Measurements from ENCODE around the gene CYP2U1.
"Not testable (repeated sequence)": the region's sequence is repeated elsewhere in the genome, so short reads cannot be mapped to it uniquely, and the experiment has no call there.

CYP2U1 gene

GRCh38 chr4:107930821-107931774, at the start of gene CYP2U1:
Gene CYP2U1, plus strand, starts transcription at chr4:107931549. Its CDS starts 95 bp downstream, at chr4:107931644.
- DNase-seq, result peak; percentile 87

- DNase-seq, result no peak
Observed at GRCh38 chr4:107885865-107886264, 45.5 kb upstream of the CYP2U1 start.

DNA sequence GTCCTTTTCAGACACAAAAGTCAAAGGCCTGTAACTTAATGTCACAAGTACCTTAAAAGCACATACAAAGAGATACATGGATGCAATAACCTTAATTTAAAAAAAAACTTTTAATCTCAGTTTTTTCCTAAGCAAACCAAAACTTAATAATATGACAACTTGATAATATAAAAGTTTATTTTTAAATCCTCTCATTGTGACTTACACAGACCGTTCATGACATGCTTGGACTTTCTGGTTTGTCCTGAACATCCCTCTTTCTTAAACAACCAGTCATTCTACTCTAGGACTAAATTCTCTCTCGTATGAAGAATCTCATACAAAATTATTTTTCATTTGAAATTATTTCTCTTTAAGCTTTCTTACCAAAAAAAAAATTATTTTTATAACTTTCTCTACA, 43.1 kb upstream of the CYP2U1 start:
- no peak for DNase-seq

GRCh38 chr4:107890779-107891178, 40.6 kb upstream of the CYP2U1 start:
- DNase-seq, result no peak

GRCh38 chr4:107891299-107891698, 40.0 kb upstream of the CYP2U1 start:
- no peak for DNase-seq

DNA sequence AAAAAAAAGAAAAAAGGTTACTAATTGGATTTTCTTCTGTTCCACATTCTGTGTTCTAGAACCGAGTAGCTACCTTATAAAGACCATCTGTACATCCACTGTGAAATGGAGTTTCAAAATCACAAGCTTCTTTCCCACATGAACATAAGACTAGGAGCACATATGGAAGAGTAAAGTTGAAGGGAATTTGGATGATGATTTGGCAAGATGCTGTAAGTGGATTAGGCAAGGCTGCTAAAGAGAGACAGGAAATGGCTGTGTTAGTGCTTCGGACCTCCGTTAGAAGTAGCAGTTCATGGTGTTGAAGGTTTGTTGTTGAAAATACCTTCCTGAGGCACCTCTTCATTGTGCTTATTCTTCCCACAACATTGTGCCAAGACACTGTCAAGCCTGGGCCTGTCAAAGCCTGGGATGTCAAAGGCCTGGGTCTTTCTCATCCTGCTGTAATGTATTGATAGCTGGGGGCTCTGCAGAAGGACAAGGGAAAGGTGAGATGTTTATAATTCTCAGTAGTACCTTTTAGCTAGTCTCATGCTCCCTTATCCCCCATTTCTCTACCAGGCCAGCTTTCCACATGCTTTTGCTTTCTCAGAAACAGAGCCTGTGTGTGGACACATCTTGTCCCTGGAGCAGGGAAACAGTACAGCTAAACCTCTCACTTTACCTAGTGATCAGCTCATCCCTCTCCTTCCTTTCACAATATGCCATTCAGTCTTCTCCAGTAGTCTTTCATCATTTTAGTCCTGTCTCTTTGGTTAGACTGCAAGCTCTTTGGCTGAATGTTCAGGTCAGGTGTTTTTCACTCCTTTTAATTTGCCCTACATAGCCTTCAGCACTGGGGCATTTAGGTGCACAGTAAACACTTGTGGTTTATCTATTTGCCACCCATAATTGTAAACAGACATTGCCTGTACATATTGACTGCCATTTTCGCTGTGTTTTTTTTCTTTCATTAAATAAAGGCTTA, 37.9 kb upstream of the CYP2U1 start:
- DNase-seq, result no peak

DNA sequence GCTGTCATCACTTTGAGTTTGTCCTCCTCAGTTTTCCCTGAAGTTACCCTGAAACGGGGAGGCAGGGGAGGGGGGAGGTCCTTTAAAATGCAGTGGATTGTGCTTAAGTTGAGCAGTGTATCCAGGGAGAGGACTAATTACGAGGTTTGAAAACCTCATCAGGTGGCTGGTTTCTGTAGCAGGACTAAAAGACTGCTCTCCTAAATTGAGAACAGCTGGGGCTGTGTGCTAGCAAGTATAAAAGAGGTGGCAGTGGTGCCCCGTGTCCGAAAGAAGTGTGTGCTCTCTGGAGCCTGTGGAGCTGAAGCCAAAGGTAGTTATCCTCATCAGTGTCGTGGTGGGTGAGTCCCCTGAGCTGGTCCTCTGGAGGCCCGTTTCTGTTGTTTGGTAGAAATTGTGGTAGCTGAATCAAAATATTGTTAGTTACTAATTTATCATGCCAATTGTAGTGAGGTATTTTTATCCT, 37.2 kb upstream of the CYP2U1 start:
- DNase-seq, result no peak

DNA sequence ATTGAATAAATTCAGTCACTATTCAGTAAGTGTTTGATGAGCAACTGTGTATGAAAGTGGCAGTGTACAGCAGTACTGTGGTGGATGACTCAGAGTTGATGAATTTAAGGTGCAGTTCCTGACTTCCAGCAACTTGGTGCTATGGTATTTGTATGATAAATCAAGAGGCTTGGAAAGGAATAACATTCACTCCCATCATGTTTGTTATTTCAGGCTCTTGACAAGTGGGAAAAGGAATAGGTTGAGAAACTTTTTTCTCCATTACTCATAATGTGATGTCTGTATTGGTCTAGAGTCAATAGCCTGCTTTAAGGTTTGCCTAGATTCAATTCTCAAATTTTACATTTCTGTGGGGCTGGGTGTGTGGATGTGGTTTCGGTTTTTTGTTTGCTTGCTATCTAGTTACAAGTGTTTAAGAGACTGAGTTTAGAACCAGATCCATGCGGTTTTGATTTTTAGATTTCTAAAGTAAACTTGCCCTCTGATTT, 35.1 kb upstream of the CYP2U1 start:
- no peak for DNase-seq

DNA sequence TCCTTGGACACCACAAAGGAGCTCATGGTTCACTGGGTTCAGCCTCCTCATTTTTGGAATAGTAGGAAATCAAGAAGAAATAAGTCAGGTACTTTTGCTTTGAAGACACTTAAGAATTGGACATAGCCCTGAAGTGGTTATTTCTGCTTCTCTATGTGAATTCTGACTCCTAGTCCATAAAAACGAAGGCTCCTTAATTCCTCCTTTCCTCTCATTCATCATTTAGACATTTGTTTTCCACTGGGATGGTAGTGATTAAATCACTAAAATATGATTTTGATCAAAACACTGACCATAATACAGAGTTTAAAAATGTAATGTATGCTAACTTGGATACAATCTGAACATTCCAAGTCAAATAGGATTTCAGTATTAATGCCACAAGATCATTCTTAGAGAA, 34.7 kb upstream of the CYP2U1 start:
- DNase-seq, result no peak

GRCh38 chr4:107897823-107898222, 33.5 kb upstream of the CYP2U1 start:
- no peak for DNase-seq

DNA sequence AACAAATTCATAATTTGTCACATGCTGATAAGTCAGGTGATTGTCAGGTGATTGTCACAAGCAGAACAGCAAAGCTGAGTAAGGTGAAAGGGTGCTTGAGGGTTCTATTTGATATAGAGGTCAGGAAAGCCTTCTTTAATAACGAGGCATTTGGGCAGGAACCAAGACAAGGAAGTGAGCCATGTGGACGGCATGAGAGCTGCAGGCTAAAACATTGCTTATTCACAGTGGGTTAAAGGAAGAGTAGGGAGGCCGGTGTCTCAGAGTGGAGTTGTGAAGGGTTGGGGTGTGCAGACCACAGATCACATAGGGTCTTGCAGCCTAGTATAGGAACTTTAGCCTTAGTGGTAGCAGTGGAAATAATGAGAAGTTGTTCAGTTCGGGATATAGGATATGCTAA, 31.3 kb upstream of the CYP2U1 start:
- DNase-seq, result no peak

DNA sequence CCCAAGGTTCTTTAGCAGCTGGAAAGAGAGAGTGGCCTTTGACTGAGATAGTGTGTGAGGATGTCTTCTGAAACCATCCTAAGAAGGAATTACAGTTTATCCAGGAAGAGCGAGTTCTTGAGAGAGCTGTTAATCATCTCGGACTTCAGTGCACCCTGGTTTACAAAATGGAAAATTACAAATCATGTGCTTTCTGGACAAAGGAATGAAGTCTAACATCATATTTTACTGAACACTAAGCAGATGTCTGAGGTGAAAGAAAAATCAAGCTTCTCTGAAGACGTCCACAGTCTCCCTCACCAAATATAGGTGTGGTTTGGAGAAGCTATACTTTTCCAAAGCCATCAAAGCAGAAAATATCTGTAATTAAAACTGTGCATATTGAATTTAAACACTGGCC, 30.8 kb upstream of the CYP2U1 start:
- DNase-seq, result no peak

GRCh38 chr4:107901213-107901934, 30.0 kb upstream of the CYP2U1 start:
- no peak for DNase-seq

DNA sequence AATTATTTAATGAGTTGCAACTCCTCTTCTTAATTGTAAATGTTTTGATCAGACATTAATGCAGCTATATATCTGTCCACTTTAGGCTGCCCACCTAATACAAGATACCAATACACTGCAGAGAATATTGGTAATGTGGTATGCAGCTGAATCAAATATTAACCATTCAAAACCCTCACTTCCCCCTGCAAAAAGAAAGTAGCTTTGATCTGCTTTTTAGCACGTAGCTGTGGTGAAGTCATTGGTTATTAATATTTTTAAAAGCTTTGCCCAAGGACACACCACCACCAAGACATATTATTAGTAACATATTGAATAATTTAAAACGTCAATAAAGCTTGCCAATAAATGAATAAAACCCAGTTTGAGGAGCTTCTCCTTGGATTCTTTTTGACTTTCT, 28.6 kb upstream of the CYP2U1 start:
- DNase-seq, result no peak

DNA sequence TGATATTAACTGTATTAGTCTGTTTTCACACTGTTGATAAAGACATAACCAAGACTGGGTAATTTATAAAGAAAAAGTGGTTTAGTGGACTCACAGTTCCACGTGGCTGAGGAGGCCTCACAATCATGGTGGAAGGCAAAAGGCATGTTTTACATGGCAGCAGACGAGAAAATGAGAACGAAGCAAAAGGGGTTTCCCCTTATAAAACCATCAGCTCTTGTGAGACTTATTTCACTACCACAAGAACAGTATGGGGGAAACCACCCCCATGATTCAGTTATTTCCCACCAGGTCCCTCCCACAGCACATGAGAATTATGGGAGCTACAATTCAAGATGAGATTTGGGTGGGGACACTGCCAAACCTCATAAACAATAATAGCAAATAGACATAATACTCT, 26.3 kb upstream of the CYP2U1 start:
- DNase-seq, result not testable (repeated sequence)

DNA sequence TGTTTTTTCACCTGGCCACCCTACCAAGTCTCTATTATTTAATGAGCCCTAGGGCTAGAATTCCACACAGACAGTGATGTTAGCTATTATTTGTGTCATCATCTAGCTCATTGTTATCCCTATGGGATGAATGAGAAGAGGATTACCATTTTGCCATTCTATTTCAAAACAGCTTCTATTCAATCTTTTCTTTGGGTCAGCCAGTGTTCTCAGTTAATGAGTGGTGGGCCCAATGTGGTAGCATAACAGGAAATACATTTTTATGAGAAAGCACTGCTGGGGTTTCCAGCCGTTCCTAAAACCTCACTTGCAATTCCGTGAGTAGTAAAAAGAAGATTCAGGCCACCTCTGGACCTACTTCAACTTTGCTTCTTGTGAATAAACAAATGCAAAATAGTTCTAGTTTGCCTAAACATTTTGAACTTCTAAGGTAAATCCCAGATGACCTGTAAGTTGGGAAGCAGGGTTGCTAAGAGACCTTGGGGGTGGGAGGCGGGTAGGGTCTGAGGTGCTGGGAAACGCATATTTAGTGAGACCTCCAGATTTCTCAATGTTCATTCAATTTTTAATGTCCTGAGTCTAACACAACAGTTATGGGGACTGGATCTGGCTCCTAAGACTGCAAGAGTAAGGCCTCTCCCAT, 24.8 kb upstream of the CYP2U1 start:
- DNase-seq, result no peak

GRCh38 chr4:107908377-107908776, 23.0 kb upstream of the CYP2U1 start:
- DNase-seq, result no peak

DNA sequence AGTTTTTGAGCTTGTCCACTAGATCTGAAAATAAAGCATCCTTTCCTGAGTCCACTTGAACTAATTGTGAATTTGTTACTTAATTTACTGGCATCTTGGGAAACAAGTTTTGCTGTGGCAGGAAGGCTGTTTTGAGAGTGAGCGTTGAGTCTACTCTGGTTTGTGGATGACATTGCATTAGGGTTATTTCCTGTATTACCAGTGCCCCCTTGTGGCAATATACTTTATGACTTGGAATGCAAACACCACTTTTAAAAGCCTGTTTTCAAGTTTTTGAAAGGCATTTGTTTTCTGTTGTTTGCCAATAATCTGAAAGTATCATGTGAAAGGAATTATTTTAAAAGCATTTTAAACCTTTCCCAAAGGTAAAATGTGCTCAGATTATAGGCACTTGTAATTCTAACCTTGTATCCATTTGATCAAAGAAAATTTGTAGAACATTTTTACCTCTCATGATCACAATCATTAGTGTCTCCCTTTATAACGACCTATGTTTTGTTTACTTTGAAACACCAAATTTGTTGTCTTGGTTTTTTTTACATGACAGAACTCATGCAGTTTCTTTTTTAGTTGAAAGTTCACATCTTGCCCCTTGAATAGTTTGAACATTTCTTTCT, 18.0 kb upstream of the CYP2U1 start:
- peak; percentile 79 for DNase-seq

- DNase-seq, result no peak
Observed at GRCh38 chr4:107915220-107915619, 16.1 kb upstream of the CYP2U1 start.

- DNase-seq, result no peak
Observed at GRCh38 chr4:107916623-107917022, 14.7 kb upstream of the CYP2U1 start.

DNA sequence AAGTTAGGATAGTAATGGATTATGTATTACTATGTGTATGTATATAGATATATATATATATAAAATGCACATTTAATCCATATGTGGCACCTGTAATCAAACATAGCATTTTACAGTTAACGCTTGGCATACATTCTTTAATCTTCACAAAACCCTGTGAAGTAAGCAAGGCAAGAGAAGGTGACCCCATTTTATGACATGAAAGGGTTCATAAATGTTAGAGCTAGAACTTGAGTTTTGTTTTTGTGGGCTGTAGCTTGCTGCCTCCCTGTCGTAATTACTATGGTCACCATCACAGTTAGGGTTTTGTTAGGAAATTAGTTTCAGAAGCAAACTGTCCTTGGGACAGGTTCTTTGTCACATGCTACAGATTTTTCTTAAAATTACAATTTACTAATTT, 13.8 kb upstream of the CYP2U1 start:
- no peak for DNase-seq

Measured in midbrain (tissue), 1 donor.